Stimulated activated CD4-positive, alpha-beta T cell treated with anti-CD3 and anti-CD28 coated beads, Interleukin-12 subunit alpha, Interleukin-12 subunit beta, amount 100 ng/mL, for 48 hours (primary cell): ENCODE results near the gene RUSF1.
"Not testable (repeated sequence)": the region's sequence is repeated elsewhere in the genome, so short reads cannot be mapped to it uniquely, and the experiment has no call there.

ENCODE experiments used
- DNase-seq, 3 donors: peaks; one replicate each; pipeline ENCODE4 v3.0.0-alpha.2; 2020; ENCODE audit warnings: low read depth in 2 of 3, low spot score in 1 of 3

The RUSF1 gene

DNA sequence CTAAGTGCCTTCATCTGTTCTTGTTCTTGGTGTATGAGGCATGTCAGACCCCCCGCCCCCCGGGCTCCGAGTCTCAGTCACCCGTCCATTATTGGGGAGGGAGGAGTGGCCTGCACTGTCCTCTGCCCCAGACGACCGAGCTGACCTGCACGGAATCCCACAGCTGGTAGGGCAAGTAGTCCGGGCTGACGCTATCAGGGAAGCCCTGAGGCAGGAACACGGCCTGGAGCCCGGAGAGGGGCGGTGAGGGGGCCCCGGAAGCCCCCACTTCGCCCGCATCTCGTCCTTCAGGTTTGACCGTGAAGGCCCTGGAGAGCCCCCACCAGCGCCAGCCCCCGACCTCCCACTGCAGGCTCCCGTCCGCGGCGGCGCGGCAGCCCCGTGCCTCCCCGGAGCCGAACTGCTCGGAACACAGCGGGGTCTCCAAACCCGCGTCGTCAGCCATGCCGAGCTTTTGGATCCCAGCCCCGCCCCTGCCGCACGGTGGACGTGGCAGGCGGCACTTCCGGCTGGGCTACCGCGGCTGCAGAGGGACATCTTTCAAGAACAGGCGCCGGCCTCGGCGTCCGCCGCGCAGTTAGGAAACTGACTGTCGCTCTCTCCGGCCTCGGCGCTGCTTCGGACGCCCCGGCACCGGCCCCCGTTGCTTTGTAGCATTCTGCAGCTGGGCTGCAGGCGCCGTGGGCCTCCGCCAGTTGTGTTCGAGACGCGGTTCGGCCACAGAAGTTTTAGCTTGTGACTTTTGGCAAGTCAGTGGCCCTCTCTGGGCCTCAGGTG is at the start of gene RUSF1:
Gene RUSF1, minus strand, starts transcription at position 463 of the 777 bp plus-strand sequence. Its CDS starts 18 bp downstream, at position 445.
- DNase-seq: peak; percentile 73 to 85 (median 75)

DNA sequence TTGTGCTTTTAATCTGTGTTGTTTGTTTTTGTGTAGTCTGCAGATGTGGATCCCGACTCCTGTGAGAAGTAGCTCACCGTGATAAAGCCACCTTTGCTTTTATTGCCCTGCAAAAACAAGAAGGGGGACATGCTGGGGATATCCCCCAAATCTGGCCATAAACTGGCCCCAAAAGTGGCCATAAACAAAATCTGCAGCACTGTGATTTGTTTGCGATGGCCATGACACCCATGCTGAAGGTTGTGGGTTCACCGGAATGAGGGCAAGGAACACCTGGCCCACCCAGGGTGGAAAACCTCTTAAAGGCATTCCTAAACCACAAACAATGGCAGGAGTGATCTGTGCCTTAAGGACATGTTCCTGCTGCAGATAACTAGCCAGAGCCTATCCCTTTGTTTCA is 34.6 kb upstream of the RUSF1 start:
- no peak for DNase-seq

DNA sequence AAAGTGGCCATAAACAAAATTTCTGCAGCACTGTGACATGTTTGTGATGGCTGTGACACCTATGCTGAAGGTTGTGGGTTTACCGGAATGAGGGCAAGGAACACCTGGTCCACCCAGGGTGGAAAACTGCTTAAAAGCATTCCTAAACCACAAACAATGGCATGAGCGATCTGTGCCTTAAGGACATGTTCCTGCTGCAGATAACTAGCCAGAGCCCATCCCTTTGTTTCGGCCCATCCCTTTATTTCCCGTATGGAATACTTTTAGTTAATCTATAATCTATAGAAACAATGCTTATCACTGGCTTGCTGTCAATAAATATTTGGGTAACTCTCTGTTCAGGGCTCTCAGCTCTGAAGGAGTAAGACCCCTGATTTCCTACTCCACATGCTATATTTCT is 31.6 kb upstream of the RUSF1 start:
- not testable (repeated sequence) for DNase-seq

DNA sequence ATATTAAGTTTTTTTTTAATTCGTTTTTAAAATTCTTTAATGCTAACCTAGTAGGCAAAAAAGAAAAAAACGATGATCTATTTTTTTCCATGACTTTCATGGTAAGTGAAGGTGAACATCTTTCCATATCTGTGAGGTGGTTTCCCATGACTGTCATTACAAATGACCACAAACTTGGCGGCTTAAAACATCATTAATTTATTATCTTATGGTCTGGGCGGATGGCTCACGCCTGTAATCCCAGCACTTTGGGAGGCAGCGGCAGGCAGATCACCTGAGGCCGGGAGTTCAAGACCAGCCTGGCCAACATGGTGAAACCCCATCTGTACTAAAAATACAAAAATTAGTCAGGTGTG is 30.0 kb upstream of the RUSF1 start:
- not testable (repeated sequence) for DNase-seq

DNA sequence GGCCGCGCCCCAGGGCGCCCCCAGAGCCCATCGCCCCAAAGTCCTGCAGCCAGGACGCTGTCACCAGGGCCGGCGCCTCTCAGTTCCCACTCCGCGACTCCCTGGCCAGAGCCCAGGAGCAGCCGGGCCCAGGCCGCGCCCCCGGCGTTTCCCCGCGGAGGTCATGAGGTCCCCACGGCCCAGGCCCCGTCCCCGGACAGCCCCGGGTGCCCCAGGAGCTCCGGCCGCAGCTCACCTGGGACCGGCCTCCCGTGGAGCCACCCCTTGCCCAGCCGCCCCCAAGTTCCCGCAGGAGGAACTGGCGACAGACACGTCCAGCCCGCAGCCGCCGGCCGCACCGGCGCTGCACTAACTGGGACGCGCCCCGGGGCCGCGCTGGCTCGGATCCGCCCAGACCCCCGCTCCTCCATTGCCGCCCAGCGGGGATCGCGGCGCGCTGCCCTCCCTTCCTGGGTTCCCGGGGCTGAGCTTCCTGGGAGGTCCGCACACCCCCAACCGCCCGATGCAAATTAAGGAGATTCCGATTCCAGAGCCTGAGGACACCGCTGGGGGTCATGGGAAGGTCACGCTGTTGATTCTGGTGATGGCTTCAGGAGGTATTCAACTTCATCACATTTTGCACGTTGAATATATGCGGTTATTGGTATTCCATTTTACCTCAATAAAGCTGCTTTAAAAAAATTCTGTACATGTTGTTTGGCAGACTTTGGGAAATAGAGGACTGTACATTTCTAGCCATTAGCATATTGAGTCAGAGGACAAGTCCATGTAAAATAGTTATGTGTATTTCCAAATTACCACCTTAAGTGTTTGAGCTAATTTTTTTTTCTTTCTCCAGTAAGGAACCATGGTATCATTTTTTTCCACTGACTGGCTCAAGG is 29.4 kb upstream of the RUSF1 start:
- no peak for DNase-seq

DNA sequence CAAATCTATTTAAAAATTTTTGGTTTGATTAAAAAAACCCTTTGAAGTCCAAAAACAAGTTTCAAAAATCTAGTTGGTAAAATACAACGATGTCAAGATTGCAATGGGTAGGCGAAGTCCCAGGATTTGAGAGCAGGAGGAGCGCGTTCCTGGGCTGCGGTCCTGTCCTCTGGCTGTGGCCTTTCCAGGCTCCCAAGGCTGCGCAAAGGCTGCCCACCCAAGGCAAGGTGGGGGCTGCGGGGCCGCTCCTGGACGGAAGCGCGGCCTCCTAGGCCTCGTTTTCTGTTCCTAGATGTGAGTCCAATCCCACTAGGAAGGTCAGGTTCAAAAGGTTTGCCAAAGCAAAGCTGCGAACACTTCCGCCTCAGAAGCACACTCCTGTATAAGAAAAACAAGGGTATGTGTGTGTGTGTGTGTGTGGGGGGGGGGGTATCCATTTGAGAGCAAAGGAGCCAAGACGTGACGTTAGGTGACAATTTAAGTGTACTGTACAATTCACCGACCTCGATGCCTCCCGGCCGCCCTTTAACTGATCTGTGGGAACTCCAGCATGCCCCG is 28.7 kb upstream of the RUSF1 start:
- no peak for DNase-seq

DNA sequence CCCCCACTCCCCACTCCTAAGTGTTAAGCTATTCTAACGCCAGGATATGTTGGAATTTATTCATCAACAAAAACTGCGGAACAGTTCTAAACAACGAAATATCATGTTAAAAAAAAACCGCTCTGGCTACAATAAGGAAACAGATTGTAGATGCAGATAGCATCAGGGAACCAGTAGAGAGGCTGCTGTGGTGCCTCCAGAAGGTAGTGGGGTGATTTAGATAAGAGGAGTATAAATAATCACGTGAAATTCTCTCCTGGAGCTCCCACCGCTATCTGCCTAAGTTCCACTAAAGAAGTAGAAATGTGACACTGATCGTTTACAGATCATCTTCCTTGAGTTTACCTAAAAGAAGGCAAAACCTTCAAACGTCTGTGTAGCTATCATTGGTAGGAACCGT is 27.5 kb upstream of the RUSF1 start:
- no peak for DNase-seq

DNA sequence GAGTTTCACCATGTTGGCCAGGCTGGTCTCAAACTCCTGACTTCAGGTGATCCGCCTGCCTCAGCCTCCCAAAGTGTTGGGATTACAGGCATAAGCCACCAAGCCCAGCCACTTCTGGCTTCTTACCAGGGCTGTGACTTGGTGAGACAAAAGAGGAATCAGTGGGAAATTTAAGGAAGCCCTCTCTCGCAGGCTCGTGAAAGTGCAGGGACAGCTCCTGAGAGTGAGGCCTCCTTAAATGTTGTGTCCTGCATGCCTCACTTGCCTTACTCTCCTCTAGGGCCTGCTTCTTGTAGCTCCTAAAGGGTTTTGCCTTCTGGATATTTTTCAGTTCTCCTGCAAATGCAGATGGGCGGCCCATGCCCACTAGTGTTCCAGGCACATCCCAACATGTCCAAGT is 24.7 kb upstream of the RUSF1 start:
- DNase-seq: no peak

DNA sequence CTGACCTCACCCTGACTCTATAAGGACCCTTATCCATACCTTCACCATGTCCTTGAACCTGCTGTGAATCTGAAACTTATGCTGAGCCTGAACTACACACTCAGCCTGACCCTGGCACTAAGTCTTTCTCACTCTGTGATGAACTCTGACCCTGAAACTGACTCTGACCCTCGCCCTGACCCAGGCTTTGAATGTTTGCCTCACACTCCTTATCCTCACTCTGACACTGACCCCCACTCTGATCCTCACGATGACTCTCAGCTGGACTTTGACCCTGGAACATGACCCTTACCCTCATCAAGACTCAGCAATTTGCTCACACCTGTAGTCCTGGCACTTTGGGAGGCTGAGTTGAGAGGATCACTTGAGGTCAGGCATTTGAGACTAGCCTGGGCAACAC is 23.9 kb upstream of the RUSF1 start:
- no peak for DNase-seq

DNA sequence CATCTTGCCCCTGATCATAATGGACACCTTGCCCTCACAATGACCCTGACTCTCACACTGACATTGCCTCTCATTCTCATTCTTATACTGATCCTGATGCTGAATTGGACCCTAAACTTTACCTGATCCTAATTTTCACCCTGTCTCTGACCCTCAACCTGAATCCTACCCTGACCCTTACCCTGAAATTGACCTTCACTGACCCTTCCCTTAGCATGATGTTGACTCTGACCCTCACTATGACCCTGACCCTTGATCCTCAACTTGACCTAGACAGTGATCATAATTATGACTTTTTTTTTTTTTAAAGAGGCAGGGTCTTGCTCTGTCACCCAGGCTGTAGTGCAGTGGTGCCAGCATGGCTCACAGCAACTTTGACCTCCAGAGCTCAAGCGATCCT is 22.9 kb upstream of the RUSF1 start:
- no peak for DNase-seq

DNA sequence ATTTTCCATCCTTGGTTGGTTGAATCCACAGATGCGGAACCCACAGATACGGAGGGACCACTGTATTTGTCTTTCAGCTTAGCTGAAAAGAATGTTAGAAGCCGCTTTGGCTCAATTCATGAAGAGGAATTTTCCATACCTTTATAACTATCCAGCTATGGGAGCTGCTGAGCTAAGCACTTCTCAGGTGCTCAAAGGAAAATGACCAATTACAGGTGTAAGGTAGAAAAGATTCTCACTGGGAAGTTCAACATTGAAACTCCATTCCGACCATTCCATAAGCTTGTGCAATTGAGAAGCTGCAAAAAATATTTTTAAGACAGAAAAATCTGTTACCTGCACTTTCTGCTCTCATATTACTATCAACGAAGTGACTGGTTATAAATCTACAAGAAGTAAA is 22.2 kb upstream of the RUSF1 start:
- DNase-seq: no peak

DNA sequence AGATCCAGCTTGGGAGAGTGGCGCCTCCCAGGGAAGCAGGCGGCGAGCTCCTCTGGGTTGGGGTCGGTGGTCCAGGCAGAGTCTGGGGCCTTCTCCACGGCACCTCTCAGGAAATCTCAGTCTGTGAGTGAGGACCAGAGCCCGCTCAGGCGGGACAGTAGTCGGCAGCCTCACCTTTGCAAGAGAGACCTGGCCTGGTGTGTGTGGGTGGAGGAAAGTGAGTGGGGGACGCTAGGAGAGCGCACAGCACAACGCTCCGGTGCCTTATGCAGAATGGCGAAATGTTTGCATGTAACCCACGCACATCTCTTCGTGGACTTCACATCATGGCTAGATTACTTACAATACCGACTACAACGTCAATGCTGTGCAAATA is 21.7 kb upstream of the RUSF1 start:
- no peak for DNase-seq

DNA sequence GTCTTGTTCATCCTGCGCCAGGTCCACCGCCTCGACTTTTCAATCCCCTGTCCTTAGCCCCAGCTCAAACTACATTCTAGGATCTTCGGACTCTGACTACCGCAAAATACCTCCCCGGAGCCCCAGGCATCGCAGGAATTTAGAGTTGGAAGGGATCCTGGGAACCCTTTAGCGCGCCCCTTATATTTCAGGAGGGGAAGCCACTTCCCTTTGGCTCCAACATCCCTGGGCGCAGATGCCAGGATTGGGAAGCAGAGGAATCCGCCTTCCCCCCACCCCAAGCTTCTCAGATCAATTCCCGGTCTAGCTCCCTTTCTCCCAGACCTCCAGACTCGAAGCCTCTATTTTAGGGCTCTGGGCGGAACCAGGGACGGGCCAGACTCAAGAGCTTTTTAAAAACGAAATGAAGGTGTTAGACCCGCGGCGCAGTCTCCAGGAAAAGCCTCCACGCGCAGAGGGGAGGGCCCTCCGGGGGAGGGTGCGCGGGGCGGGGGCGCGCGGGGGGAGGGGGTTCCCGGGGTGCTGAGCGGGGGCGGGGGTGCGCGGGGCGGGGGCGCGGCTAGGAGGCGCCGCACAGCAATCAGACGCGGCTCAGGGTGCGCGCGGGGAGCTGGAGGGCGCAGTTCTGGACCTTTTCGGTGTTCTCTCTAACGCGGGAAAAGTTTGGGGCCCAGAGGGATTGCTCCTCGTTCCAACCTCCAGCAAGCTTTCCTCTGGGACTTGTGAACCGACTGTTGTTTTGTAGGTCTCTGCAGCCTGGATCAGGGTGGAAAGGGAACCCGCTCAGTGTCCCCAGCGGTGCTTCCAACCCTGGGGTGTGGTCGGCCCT is 21.1 kb upstream of the RUSF1 start:
- DNase-seq: no peak

DNA sequence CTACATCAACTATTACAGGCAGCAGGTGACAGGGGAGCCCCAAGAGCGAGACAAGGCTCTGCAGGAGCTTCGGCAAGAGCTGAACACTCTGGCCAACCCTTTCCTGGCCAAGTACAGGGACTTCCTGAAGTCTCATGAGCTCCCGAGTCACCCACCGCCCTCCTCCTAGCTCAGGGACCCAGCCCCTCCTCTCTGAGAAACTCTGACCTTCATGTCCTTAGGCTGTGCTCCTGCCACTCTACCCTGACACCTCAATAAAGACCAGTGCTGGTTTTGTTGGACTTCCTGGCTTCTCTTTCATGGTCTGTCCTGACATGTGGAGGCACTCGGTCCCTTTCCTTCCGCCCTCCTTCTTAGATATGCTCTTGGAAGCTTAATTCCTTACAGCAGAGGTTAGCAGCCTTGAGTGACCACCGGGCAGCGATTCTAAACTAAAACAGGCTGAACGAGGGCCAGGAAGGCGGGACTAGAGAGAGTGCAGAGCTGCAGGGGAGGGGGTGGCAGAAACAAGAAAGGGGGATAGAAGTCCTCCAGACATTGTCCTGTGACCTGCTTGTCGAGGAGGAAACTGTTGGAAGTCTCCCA is 20.4 kb upstream of the RUSF1 start:
- DNase-seq: no peak

DNA sequence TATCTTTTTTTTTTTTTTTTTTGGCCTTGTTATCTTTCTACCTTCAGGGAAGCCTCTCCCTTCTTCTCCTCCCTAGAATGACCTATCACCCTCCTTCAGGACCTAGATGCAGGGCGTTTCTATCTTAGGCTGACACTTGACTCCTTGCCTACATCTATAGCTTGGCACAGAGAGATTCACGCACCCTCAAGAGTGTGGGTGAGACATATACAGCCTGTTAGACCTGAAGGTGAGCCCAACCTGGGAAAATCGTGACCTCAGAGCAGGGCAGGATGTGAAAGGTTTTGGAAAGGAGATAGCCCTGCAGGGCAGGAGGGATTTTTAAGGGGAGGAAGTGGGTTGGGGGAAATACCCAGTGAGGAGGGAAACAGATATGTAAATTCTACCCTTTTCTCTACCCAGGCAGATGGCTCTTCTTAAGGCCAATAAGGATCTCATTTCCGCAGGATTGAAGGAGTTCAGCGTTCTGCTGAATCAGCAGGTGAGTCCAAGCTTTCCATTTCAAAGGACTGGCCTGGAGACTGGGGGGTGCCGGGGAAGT is 19.6 kb upstream of the RUSF1 start, which contains the start of gene AHSP:
Gene AHSP, plus strand, starts transcription at position 167 of the 541 bp plus-strand sequence. Its CDS starts 240 bp downstream, at position 407.
- no peak for DNase-seq

DNA sequence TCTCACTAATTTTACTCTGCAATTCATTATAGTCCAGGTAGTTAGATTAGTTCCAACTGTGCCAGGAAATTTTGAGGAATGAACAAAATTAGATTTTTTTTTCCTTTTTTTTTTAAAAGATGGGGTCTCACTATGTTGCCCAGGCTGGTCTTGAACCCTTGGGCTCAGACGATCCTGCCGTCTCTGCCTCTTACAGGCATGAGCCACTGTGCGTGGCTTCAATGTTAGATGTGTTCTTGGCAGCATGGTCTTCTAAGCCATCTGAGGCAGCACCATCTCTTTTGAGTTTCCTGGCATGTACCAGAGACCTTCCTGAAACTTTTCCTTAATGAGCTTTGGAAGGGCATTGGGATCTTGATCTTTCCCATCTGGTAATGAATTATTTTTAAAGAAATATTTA is 16.9 kb upstream of the RUSF1 start:
- DNase-seq: no peak

DNA sequence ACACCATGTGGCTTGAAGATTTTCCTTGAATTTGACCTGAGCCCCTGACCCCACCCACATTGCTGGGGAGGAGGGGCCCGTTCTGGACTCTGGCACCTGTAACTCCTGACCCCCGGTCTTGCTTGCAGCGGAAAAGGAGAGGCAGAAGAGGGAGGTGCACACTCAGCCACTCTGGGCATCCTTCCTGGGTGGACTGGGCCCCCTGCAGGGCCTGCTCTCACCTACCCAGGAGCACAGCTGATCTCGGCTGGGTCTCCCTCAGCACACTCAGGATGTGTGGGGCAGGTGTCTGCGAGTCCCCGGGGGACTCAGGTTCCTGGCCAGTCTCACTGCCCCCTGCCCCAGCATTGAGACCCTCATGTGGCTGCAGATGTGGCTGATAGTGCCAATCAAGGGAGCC is 15.6 kb upstream of the RUSF1 start:
- not testable (repeated sequence) for DNase-seq

DNA sequence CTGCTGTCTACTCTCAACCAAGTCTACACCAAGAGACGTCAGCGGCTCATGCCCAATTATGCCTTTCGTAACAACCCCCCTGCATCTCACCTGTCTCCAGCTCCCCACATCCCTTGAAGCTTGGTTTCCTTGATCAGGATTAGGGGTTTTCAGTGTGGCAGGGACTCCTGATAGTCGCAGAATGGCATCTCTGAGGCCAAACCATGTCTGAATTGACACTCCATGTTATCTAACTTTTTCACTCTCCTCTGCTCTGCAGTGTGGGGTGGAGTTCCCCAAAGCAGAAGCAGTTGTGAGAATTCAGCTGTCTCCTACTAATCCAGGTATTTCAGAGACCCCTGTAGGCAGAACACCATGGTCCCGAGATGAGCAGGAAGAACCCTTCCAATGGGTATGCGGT is 13.9 kb upstream of the RUSF1 start:
- no peak for DNase-seq

DNA sequence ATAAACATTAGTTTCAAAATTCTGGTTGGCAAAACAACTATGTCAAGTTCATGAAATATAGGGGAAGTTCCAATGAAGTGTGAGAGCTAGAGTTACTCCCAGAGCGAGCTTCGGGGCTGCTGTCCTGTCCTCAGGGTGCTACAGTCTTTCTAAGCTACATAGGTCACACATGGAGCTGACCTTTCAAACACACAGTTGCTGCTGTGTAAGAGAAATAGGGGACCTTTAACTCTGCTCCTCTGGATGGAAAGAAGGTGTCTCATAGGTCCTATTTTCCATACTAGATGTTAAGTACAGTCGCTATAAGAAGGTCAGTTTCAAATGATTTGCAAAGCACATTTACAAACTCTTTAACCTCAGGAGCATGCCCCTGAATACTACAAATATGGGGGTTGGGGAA is 13.2 kb upstream of the RUSF1 start:
- DNase-seq: no peak

DNA sequence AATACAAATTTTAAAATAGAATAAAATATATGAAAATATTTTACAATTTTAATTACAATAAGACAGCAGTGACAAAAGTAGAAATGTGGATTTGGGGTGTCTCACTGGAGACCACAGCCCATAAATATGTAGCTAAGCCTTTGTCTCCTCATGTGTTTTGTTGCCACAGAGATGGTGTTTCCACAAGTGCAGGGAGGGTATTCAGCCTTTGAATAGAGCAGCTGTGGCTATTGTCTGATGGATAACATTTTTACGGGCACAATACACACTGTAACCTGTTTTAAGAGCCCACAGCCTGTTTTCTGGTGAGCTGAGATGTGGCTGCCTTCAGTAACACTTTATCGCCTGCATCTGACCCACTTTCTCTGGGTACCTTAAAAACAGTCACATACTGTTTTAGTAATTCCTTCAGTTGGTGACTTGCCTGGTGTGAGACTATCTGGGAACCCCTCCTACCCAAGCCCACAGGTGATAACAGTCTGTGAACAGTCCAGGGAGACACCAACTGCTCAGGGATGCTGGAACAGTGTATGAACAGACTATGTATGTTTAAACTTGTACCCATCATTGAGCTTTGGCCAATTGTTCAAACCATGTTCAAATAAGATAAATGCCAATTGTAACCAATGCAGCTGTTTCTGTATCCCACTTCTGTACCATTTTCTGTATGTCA is 11.7 kb upstream of the RUSF1 start:
- no peak for DNase-seq
